Kidney (tissue), 14 donors: Measurements from ENCODE around the gene KIDINS220. TPM values are rescaled to one million over a fixed set of nuclear protein-coding genes. Genes with fewer than 3 reads are reported as not detected.
A peak's percentile ranks its signal among the peaks of the same experiment; 100 is the strongest.

ENCODE experiments used
- DNase-seq, 5 donors: peaks; one replicate each; pipeline ENCODE4 v3.0.0-alpha.2; 2013 to 2020
- FAIRE-seq: peaks from 2 replicates; lab custom pipeline; 2012; peaks lifted over from hg19 to GRCh38; lab: Jason Lieb, UNC
- H3K27ac ChIP-seq, 2 donors: one replicate each; pipeline ENCODE4 v1.7.0; 2013; ENCODE audit warnings: low read depth in 2 of 2, low read length in 2 of 2, inconsistent platforms in 1 of 2
- H3K27me3 ChIP-seq: one replicate; pipeline ENCODE4 v1.7.1; 2013; ENCODE audit warnings: low read length, inconsistent platforms; ENCODE audit not compliant: control insufficient read depth, insufficient read depth
- H3K36me3 ChIP-seq, 3 donors: one replicate each; pipeline versions ENCODE4 v1.7.0 to v1.7.1; 2013; ENCODE audit warnings: low read length in 3 of 3, control low read depth in 1 of 3, inconsistent platforms in 1 of 3; ENCODE audit not compliant: insufficient read depth in 3 of 3, control insufficient read depth in 2 of 3
- H3K4me1 ChIP-seq, 3 donors: one replicate each; pipeline versions ENCODE4 v1.7.0 to v1.7.1; 2013; ENCODE audit warnings: low read length in 3 of 3, inconsistent platforms in 1 of 3, low read depth in 1 of 3; ENCODE audit not compliant: control insufficient read depth in 2 of 3, insufficient read depth in 2 of 3
- H3K4me3 ChIP-seq, 3 donors: one replicate each; pipeline versions ENCODE4 v1.7.0 to v1.8.1; 2013; ENCODE audit warnings: low read length in 3 of 3, control low read depth in 1 of 3, inconsistent platforms in 1 of 3
- H3K9ac ChIP-seq, 3 donors: one replicate each; pipeline versions ENCODE4 v1.7.0 to v1.7.1; 2013; ENCODE audit warnings: low read length in 3 of 3, control low read depth in 1 of 3, inconsistent platforms in 1 of 3
- H3K9me3 ChIP-seq, 3 donors: one replicate each; pipeline versions ENCODE4 v1.7.0 to v1.7.1; 2013; ENCODE audit warnings: low read length in 3 of 3, control low read depth in 1 of 3, inconsistent platforms in 1 of 3; ENCODE audit not compliant: control insufficient read depth in 2 of 3, insufficient read depth in 1 of 3
- CTCF ChIP-seq: IDR thresholded peaks from 3 replicates; pipeline ENCODE4 v1.5.1; 2012; ENCODE audit warnings: mild to moderate bottlenecking, moderate library complexity, borderline replicate concordance; ENCODE audit not compliant: insufficient read depth; ENCODE audit errors: extremely low read depth
- intact Hi-C: fragments of 100-400 bp; cut with DNase I; formaldehyde crosslinking; loops from one replicate; pipeline ENCODE4 v1.11.1; 2022
- polyA plus RNA-seq: library from polyadenylated mRNA; stranded (reverse); fragments of 350-450 nt; fragmentation: Illumina TruSeq; extraction: RNeasy Lipid Tissue Mini Kit (QIAGEN cat#74804); gene quantifications from one replicate; pipeline ENCODE4 v1.2.3, GENCODE V29; 2014; ENCODE audit warnings: low read depth, low replicate concordance; ENCODE audit not compliant: insufficient read depth
- total RNA-seq: library from RNA; stranded (reverse); fragmentation: NEBNext Ultra II Directional; extraction: Animal tissue kit (Norgen Biotek cat#: 25700); gene quantifications from one replicate; pipeline ENCODE4 v1.2.1, GENCODE V29; 2021
- donor health status: control.
- donor health status: control.
- donor health status: control.
- donor health status: control.
- donor health status: control.
- donor health status: DM: yes; HTN: yes; CAD: no.
- donor health status: Normal renal cell carcinoma (clear cell type).

The KIDINS220 gene
- total and polyA plus RNA-seq, 2 donors from 2014 or later = 12.3 to 56.6 TPM

- Histone ChIP-seq H3K4me3 (no peak overlapping the region), H3K27me3 (no peaks in the 10 kb centered on the region), H3K9ac (no peak overlapping the region), H3K36me3 (no peaks in the 10 kb centered on the region), H3K4me1 (peaks cover 0 to 4% (median 2%) of the 10 kb centered on the region in 3 donors), H3K27ac (no peak overlapping the region), H3K9me3 (no peaks in the 10 kb centered on the region)
- no peak for DNase-seq
- intact Hi-C loops = no loop called here
- no peak for FAIRE-seq
- TF ChIP-seq CTCF = no peak
Measured at GRCh38 chr2:8841932-8842331, 4.5 kb upstream of the KIDINS220 start.

- no peak for TF ChIP-seq CTCF
- DNase-seq (peak in 1 of 5 donors; percentile 16), FAIRE-seq (no peak)
- intact Hi-C loops = no loop called here
- no peak overlapping the region for H3K9ac ChIP-seq
- no peak overlapping the region for H3K4me3 ChIP-seq
- H3K27me3 ChIP-seq = no peaks in the 10 kb centered on the region
- no peaks in the 10 kb centered on the region for H3K9me3 ChIP-seq
- no peaks in the 10 kb centered on the region for H3K36me3 ChIP-seq
- no peak overlapping the region for H3K27ac ChIP-seq
- peaks cover 0 to 4% (median 4%) of the 10 kb centered on the region in 3 donors for H3K4me1 ChIP-seq
Measured at GRCh38 chr2:8840475-8841091, 3.2 kb upstream of the KIDINS220 start.

- no peak overlapping the region for H3K27ac ChIP-seq
- DNase-seq (no peak), FAIRE-seq (no peak)
- no peak overlapping the region for H3K4me3 ChIP-seq
- H3K36me3 ChIP-seq = no peaks in the 10 kb centered on the region
- intact Hi-C loops = no loop called here
- TF ChIP-seq CTCF = no peak
- peaks cover 0 to 7% (median 4%) of the 10 kb centered on the region in 3 donors for H3K4me1 ChIP-seq
- H3K27me3 ChIP-seq = no peaks in the 10 kb centered on the region
- no peak overlapping the region for H3K9ac ChIP-seq
- no peaks in the 10 kb centered on the region for H3K9me3 ChIP-seq
Measured at GRCh38 chr2:8839189-8839965, 2.0 kb upstream of the KIDINS220 start.
